GM23248 (cell line): Measurements from ENCODE around the gene C1orf122.

Experiments
- EZH2 ChIP-seq: fragments of 200-600 bp; sonication (generic); IDR thresholded peaks from 2 replicates; pipeline ENCODE4 v1.6.1; 2018; ENCODE audit warnings: antibody characterized with exemption, mild to moderate bottlenecking; ENCODE audit not compliant: insufficient read depth, poor library complexity, severe bottlenecking
- EZH2phosphoT487 ChIP-seq: fragments of 200-600 bp; sonication (generic); IDR thresholded peaks from 2 replicates; pipeline ENCODE4 v1.6.1; 2018; ENCODE audit warnings: antibody characterized with exemption, moderate library complexity, mild to moderate bottlenecking, low read depth; ENCODE audit not compliant: insufficient read depth

DNA sequence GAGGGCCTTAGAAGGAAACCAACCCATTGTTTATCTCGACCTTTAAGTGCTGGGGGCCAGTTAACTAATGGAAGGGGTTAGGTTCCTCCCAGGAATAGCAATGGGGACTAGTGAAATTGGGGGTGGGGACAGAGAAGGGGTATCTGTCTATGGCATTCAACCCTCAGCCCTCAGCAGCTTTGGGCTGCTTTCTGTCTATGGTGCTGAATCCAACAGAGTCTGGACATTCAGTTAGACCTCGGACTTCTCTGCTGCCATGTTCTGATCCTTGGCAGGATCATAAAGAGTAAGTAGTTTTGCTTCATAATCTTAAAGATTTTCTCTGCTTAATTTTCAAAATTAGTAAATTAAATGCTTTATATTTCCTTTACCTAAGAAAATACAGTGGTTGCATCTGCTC lies 40.1 kb upstream of the C1orf122 start:
- TF ChIP-seq EZH2 = no peak
- TF ChIP-seq EZH2phosphoT487 = no peak
